HFF-Myc (cell line): ENCODE results near the gene RNASEH2C.
A peak's percentile ranks its signal among the peaks of the same experiment; 100 is the strongest.
"Not testable (repeated sequence)": the region's sequence is repeated elsewhere in the genome, so short reads cannot be mapped to it uniquely, and the experiment has no call there.

Source experiments
- DNase-seq: peaks from one replicate; pipeline ENCODE4 v3.0.0-alpha.2; 2011; ENCODE audit warnings: low read depth; ENCODE audit errors: extremely low read depth
- H3K4me3 ChIP-seq: replicated peaks from 2 replicates; pipeline ENCODE4 v1.5.1; 2011; ENCODE audit warnings: low read depth, mild to moderate bottlenecking, control low read depth, low read length
- CTCF ChIP-seq: IDR thresholded peaks from 2 replicates; pipeline ENCODE4 v1.5.1; 2012; ENCODE audit warnings: mild to moderate bottlenecking, low read depth, low read length, control low read depth; ENCODE audit errors: missing control alignments

Gene RNASEH2C

GRCh38 chr11:65711785-65712632 is 8.6 kb downstream of the RNASEH2C start, which contains the start of gene KAT5:
Gene KAT5 (plus strand): TSS chr11:65712252. CDS start chr11:65712268, 16 bp downstream.
- TF ChIP-seq CTCF: peak; percentile 97
- peak; percentile 92 for DNase-seq
- peak within 1 kb of the TSS; percentile 58 for H3K4me3 ChIP-seq

GRCh38 chr11:65710421-65710820 is 10.2 kb downstream of the RNASEH2C start:
- no peak for DNase-seq
- H3K4me3 ChIP-seq: no peak overlapping the region

GRCh38 chr11:65709661-65710060 is 10.9 kb downstream of the RNASEH2C start:
- no peak for TF ChIP-seq CTCF
- DNase-seq: no peak
- no peak overlapping the region for H3K4me3 ChIP-seq

More at GRCh38 chr11:65710421-65710820, 10.2 kb downstream of the RNASEH2C start:
- no peak for TF ChIP-seq CTCF

GRCh38 chr11:65708451-65708850 is 12.1 kb downstream of the RNASEH2C start:
- no peak for DNase-seq
- H3K4me3 ChIP-seq: no peak overlapping the region
- TF ChIP-seq CTCF: no peak

GRCh38 chr11:65707002-65707401 is 13.6 kb downstream of the RNASEH2C start:
- H3K4me3 ChIP-seq, DNase-seq: not testable (repeated sequence)

GRCh38 chr11:65706303-65706763 is 14.3 kb downstream of the RNASEH2C start:
- peak; percentile 56 for TF ChIP-seq CTCF
- H3K4me3 ChIP-seq, DNase-seq: not testable (repeated sequence)

- no peak overlapping the region for H3K4me3 ChIP-seq
- TF ChIP-seq CTCF: no peak
- no peak for DNase-seq
Observed at GRCh38 chr11:65703846-65704245, 16.8 kb downstream of the RNASEH2C start.
